ENCODE data around the gene MXRA8.

DNA sequence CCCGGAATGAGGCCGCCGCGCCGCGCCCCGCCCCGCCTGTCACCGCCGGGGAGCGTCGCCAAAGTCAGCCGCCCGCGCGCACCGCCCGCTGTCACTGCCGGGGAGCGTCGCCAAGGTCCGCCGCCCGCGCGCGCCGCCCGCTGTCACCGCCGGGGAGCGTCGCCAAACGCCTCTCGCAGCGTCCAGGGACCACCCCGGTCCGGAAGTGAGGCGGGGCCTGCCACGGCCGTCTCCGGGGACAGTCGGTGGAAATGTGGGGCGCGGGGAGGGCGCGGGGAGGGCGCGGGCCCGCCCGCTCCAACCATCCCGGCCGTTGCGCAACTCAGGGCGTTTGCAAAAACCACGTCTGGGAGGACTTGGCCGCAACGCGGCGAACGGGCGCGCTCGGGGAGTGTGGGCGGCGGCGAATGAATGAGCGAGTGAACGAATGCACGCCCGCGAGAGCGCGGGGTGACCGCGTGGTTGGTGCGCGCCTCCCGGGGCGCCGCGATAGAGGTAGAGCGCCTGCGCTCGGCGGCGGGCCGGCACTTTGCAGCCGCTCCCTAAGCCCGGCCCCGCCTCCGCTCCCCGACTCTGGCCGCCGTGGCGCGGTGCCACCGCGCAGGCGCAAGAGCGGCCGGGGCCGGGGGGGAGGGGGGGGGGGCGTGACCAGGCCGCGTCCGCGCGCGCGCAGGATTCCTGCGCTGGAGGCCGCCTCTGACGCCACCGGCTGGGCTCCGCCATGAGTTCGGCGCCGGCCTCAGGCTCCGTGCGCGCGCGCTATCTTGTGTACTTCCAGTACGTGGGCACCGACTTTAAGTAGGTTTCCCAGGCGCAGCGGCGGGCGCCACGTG, 50.2 kb downstream of the MXRA8 start, which contains the start of the genes ACAP3 and PUSL1:
- TF ChIP-seq, protein P1, sequence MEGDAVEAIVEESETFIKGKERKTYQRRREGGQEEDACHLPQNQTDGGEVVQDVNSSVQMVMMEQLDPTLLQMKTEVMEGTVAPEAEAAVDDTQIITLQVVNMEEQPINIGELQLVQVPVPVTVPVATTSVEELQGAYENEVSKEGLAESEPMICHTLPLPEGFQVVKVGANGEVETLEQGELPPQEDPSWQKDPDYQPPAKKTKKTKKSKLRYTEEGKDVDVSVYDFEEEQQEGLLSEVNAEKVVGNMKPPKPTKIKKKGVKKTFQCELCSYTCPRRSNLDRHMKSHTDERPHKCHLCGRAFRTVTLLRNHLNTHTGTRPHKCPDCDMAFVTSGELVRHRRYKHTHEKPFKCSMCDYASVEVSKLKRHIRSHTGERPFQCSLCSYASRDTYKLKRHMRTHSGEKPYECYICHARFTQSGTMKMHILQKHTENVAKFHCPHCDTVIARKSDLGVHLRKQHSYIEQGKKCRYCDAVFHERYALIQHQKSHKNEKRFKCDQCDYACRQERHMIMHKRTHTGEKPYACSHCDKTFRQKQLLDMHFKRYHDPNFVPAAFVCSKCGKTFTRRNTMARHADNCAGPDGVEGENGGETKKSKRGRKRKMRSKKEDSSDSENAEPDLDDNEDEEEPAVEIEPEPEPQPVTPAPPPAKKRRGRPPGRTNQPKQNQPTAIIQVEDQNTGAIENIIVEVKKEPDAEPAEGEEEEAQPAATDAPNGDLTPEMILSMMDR (IDR thresholded peaks at IDR 0.05) = no peak
- TF ChIP-seq POLR2A (IDR thresholded peaks at IDR 0.05) (no peak), EP300 (IDR thresholded peaks at IDR 0.05) (no peak), POLR2AphosphoS5 (IDR thresholded peaks at IDR 0.05) (peak in 2 of 3 donors; percentile 79 to 94)
